ENCODE measurements around the gene MYO7B.

- TF ChIP-seq CTCF (IDR thresholded peaks at IDR 0.05), result no peak
- no peak for TF ChIP-seq POLR2A (IDR thresholded peaks at IDR 0.05)
These were observed 6.7 kb downstream of the MYO7B start for GRCh38 chr2:127542231-127542630.

All from uterus (tissue), 2 donors.